Upper lobe of left lung (tissue), 4 donors: ENCODE results near the gene KATNAL1.

ENCODE experiments used
- CTCF ChIP-seq, 6 experiments: fragments of 450-650 bp in 4 of 6; fragments of 200-600 bp in 2 of 6; sonication (generic) in 2 of 6; IDR thresholded peaks; one replicate each; pipeline ENCODE4 v1.5.1; 2016 to 2019; ENCODE audit warnings: antibody characterized with exemption in 6 of 6
- POLR2AphosphoS5 ChIP-seq, 2 donors: sonication (generic); formaldehyde crosslinking; IDR thresholded peaks; one replicate each; pipeline ENCODE4 v1.5.1; 2017; ENCODE audit warnings: antibody characterized with exemption in 2 of 2

DNA sequence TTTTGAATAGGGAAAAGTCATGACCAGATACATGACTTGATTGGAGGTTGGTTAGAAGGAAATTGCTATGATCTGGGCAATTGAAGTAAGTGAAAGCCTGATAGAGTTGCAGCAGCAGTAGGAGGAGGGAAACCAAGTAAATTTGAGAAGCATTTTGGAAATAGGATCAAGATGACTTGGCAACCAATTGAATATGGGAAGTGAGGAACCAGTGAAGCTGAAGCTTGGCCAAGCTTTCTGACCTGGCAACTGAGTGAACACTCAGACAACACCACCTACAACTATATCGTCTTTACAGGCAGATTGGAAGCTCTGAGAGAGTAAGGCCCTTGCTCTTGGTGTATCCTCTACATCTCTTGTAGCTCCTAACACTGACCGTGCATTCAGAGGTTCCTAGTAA lies 16.2 kb upstream of the KATNAL1 start:
- TF ChIP-seq CTCF (IDR thresholded peaks at IDR 0.05) (no peak), POLR2AphosphoS5 (IDR thresholded peaks at IDR 0.05) (no peak)
